GM21528 (cell line): ENCODE measurements around the gene TSPAN9.

Experiments
- ATAC-seq: cut with Tn5 transposase; IDR thresholded peaks from one replicate; pipeline ENCODE4 v1.9.1; 2021; ENCODE audit warnings: mild to moderate bottlenecking, moderate library complexity; ENCODE audit not compliant: unreplicated experiment, low FRiP score

The TSPAN9 gene

GRCh38 chr12:3155702-3156370 is 78.7 kb downstream of the TSPAN9 start:
- no peak for ATAC-seq

DNA sequence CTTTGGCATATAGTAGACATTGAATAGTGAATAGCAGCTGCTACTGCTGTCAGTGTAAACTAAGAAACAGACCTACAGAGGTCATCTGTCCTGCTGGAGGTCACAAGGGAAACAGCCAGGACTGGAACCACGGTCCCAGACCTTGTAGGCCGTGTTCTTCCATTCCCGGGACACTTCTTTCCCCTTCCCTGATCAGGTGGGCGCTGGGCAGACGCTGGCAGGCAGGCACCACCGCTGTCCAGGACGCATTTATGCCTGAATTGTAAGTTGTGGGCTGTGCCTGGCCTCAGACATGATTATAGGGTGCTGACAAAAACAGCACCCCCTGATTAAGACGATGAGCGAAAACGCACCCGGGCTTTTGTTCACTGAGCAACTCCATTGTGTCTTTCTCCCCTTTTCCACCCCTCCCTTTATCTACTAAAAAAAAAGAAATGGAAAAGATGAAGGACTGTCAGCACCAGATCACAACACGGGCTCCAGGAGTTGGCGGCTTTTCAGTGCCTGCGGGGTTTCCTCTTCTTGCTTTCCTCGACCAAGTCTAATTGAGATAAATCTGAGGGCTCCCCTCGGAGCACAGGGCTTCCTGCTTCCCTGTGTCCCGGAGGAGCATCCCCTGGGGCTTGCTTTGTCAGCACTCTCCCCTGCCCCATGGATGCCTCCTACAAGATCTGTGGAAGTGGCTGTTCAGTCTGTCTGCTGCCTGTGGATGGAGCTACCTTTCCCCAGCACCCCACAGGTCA is 80.6 kb downstream of the TSPAN9 start:
- no peak for ATAC-seq

- ATAC-seq: no peak
Measured at GRCh38 chr12:3158851-3159465, 81.8 kb downstream of the TSPAN9 start.

DNA sequence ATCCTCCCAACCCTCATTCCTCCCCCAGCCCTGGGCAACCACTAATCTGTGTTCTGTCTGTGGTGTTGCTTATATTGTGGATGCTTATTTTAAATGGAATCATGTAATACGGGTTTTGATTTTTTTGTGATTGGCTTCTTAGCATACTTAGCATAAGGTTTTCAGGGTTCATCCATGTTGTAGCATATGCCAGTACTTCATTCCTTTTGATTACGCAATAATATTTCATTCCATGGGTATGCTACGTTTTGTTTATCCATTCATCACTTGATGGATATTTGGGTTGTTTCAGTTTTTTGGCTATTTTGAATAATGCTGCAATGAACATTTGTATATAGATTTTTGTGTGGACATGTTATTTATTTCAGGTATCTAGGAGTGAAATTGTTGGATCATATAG is 82.9 kb downstream of the TSPAN9 start:
- ATAC-seq: no peak

- no peak for ATAC-seq
Measured at GRCh38 chr12:3161861-3162260, 84.7 kb downstream of the TSPAN9 start.

DNA sequence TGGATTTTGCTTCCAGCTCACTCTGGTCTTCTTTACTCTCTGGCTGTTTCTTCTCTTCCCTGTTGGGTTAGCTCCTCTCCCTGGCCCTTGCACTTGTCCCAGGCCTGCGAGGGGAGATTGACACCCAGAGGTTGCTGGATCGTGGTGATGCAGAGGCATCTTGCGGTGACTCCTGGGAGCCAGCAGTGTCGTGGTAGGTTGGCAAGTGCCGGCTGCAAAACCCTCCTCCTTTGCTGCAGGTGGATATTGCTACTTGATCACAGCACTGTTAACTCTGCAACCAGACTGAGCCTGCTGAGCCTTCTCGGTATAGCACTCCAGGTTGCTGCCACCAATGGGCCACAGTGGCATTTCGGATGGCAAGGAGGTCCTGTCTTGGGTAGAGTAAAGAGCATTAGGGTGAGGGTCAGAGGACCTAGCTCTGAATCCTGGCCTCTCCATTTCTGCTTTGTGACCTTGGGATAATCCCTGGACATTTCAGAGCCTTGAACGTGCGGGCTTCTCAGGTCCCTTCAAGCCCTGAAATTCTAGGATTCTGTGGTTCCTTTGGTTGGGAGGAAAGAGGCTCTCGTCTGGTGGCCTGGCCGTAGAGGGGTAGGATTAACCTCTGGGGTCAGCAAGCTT is 87.4 kb downstream of the TSPAN9 start:
- ATAC-seq: no peak

- ATAC-seq: no peak
Measured at GRCh38 chr12:3165078-3165980, 88.2 kb downstream of the TSPAN9 start.

GRCh38 chr12:3167636-3168035 is 90.5 kb downstream of the TSPAN9 start:
- no peak for ATAC-seq

GRCh38 chr12:3168223-3169221 is 91.3 kb downstream of the TSPAN9 start:
- ATAC-seq: no peak

DNA sequence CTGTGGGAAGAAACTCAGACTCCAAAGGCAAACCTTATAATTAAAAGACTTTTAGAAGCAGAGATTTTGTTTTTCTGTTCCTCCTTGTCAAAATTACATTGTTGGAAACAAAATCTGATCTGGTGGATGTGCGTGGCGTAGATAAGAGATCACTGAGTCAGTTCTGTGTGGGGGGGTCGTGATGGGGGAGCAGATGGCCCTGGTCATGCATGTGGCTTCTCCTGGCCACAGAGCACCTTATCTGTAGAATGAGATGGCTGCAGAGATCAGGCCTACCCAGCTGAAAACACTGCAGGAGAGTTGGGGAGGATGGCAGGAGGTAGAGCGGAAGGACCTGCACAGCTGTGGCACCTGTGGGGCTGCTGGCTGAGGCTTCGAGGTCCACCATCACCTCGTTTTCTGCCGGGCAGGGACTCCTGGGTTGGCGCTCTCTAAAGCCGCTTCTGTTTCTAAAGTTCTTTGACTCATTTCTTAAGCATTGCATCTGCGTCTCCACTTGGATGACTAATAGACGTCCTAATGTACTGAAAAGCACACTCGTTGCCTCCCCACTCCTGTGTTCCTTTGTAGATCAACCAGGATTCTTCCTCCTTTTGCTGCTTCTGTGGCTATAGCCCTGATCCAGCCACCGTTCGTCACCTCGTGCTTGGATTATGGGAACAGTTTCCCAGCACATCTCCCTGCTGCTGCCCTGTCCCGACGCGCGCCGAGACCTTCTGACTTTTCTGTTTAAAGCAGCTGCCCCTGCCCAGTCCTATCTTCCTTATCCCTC is 93.4 kb downstream of the TSPAN9 start:
- no peak for ATAC-seq

- no peak for ATAC-seq
Measured at GRCh38 chr12:3171195-3171591, 94.0 kb downstream of the TSPAN9 start.

DNA sequence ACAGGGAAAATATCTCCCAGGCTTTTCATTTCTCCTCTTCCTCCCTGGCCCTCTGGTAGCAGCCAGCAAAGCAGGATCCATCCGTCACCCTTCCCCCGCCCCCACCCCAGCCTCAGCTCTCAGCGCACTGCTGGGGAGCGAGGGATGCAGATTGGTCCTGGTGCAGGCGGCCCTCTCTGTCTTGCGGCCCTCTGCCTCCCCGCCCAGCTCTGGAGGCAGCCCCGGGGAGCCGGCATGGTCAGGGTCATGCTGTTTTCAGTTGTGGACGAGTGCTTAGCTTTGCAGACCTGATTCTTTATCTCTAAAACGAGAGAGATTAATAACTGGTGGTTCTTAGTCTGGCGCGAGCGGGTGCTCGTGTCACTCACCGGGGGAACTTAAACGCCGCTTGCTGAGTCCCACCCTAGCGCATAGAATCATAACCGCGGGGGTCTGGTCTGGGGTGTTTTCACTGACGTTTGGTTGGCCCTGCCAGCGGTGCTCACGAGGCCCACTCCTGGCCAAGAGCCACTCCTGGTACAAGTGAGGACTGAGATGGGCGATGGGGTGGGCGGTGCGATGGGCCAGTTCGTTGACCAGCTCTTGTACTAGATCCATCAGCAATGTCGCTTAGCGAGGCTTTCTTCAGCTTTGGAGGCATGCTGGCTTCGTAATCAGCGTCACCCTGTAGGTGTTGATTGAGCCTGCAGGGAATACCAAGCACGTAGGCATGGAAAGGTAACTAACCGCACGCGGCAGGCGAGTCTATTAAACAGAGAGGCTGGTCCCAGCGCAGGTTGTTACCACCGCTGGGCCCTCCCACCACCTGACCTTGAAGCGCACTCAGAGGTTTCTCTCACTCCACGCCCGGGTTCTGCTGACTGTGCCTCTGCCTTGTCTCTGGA is 95.2 kb downstream of the TSPAN9 start:
- ATAC-seq: no peak

GRCh38 chr12:3173008-3173553 is 95.9 kb downstream of the TSPAN9 start:
- ATAC-seq: no peak

DNA sequence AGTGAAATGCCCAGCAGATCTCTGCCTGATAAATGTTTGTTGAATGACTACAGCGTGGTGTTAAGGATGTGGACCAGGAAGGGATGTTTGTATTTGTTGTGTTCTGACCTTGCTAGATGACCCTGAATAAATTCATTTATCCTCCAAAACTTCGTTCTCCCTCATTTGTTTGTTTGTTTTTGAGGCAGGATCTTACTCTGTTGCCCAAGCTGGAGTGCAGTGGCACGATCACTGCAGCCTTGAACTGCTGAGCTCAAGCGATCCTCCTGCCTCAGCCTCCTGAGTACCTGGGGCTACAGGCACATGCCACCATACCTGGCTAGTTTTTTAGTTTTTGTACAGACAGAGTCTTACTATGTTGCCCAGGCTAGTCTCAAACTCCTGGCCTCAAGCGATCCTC is 96.7 kb downstream of the TSPAN9 start:
- no peak for ATAC-seq

GRCh38 chr12:3175238-3175637 is 98.1 kb downstream of the TSPAN9 start:
- ATAC-seq: no peak

GRCh38 chr12:3176754-3177153 is 99.6 kb downstream of the TSPAN9 start:
- ATAC-seq: no peak

DNA sequence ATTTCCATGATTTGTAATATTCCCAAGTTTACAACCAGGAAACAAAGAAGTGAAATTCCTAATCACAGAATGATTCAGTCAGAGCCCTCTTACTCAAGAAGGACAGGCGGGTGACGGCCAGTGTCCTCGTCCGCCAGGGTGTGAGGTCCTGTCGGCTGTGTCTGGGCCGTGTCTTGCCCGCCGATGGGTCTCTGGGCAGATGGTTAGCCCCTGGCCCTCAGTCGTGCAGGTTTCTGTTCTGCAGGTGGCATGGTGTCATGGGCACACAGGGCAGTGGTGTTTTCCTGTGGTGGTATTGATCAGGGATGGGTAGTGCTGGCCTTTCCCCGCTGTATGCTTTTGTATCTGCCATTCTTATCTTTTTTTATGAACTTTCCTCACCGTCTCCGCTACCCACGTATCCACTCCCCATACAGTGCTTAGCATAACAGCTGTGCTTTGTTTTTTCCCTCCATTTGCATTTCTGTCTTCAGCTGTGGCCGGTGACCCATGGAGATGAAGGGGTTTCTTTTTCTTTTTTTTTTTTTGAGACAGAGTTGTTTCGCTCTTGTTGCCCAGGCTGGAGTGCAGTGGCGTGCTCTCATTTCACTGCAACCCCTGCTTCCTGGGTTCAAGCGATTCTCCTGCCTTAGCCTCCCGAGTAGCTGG is 100.7 kb downstream of the TSPAN9 start:
- no peak for ATAC-seq
